K562 (cell line): ENCODE measurements around the gene SLC4A9. TPM values are rescaled to one million over a fixed set of nuclear protein-coding genes. Genes with fewer than 3 reads are reported as not detected.
A peak's percentile ranks its signal among the peaks of the same experiment; 100 is the strongest.

Experiments used
- ATF7 ChIP-seq: fragments of 450-650 bp; IDR thresholded peaks from 2 replicates; pipeline ENCODE4 v1.7.1; 2014; ENCODE audit warnings: mild to moderate bottlenecking, moderate library complexity
- CEBPB ChIP-seq: fragments of 450-650 bp; IDR thresholded peaks from 2 replicates; pipeline ENCODE4 v1.6.1; 2016; ENCODE audit warnings: missing genetic modification characterization, missing compliant biosample characterization
- CEBPG ChIP-seq, 3 experiments: fragments of 200-800 bp in 1 of 3; sonication (Bioruptor generic) in 1 of 3; sonication (generic) in 1 of 3; formaldehyde crosslinking in 1 of 3; IDR thresholded peaks in 2 of 3; conservative IDR thresholded peaks in 1 of 3; 2 replicates each; pipeline versions ENCODE4 v1.6.1 to v1.8.0; 2016 to 2022; ENCODE audit warnings: missing compliant biosample characterization in 2 of 3, missing genetic modification characterization in 2 of 3, mild to moderate bottlenecking in 1 of 3, missing genetic modification reagents in 1 of 3
- HNRNPL ChIP-seq: fragments of 200-400 bp; formaldehyde crosslinking; IDR thresholded peaks from 2 replicates; pipeline ENCODE4 v1.6.1; 2017; ENCODE audit warnings: low read depth, mild to moderate bottlenecking, low read length
- HOXB6 ChIP-seq: fragments of 250-450 bp; sonication (Bioruptor Pico); IDR thresholded peaks from 2 replicates; pipeline ENCODE4 v1.5.1; 2022; ENCODE audit warnings: mild to moderate bottlenecking, borderline replicate concordance
- POLR2A ChIP-seq: fragments of 450-650 bp; conservative IDR thresholded peaks from 2 replicates; pipeline ENCODE4 v1.6.1; 2016
- RAD21 ChIP-seq, 2 experiments: fragments of 250-450 bp in 1 of 2; fragments of 450-650 bp in 1 of 2; sonication (Bioruptor Pico) in 1 of 2; formaldehyde crosslinking in 1 of 2; IDR thresholded peaks in 1 of 2; conservative IDR thresholded peaks in 1 of 2; 2 replicates each; pipeline versions ENCODE4 v1.4.0 to v1.8.0; 2020 to 2022; ENCODE audit warnings: mild to moderate bottlenecking in 2 of 2, moderate library complexity in 1 of 2
- RBM14 ChIP-seq: fragments of 200-400 bp; formaldehyde crosslinking; IDR thresholded peaks from 2 replicates; pipeline ENCODE4 v1.6.1; 2018; ENCODE audit warnings: low read depth, mild to moderate bottlenecking, low read length, moderate library complexity, borderline replicate concordance; ENCODE audit not compliant: insufficient read depth
- RCOR1 ChIP-seq, 2 experiments: IDR thresholded peaks; 2 replicates each; pipeline ENCODE4 v1.6.1; 2012; ENCODE audit warnings: low read depth in 2 of 2, low read length in 2 of 2, borderline replicate concordance in 1 of 2, improper control_type of control experiment in 1 of 2
- SP1 ChIP-seq: sonication (generic); formaldehyde crosslinking; IDR thresholded peaks from 2 replicates; pipeline ENCODE4 v1.8.1; 2022; ENCODE audit warnings: mild to moderate bottlenecking, missing genetic modification reagents
- STAG1 ChIP-seq: sonication (generic); formaldehyde crosslinking; IDR thresholded peaks from 2 replicates; pipeline ENCODE4 v1.5.0; 2020; ENCODE audit warnings: missing genetic modification reagents, borderline replicate concordance
- ZFX ChIP-seq: sonication (generic); formaldehyde crosslinking; IDR thresholded peaks from 2 replicates; pipeline ENCODE4 v1.8.0; 2022; ENCODE audit warnings: mild to moderate bottlenecking, missing genetic modification reagents, moderate library complexity
- ZNF134 ChIP-seq: fragments of 250-450 bp; sonication (Bioruptor Pico); conservative IDR thresholded peaks from 2 replicates; pipeline ENCODE4 v1.4.0; 2020
- ZNF140 ChIP-seq: fragments of 250-450 bp; sonication (Bioruptor Pico); IDR thresholded peaks from 2 replicates; pipeline ENCODE4 v1.8.0; 2021; ENCODE audit warnings: moderate library complexity, mild to moderate bottlenecking, inconsistent platforms
- ZNF347 ChIP-seq: fragments of 450-650 bp; formaldehyde crosslinking; IDR thresholded peaks from 2 replicates; pipeline ENCODE4 v1.4.0; 2020; ENCODE audit warnings: low read depth, mild to moderate bottlenecking, moderate library complexity
- polyA plus RNA-seq, 8 experiments: library from polyadenylated mRNA; depleted of rRNA in 4 of 8; stranded (reverse) in 5 of 8; unstranded in 3 of 8; fragments of >200 nt; fragmentation: Nextera tagmentation in 2 of 8; fragmentation: Illumina TruSeq in 1 of 8; extraction: Ambion mirVana in 2 of 8; extraction: Trizol in 1 of 8; gene quantifications; 2 replicates each; pipeline versions ENCODE4 v1.2.1 to v1.2.3, GENCODE V29; 2011 to 2014; ENCODE audit warnings: inconsistent platforms in 1 of 8, missing spikeins in 1 of 8
- total RNA-seq, 7 experiments: library from RNA; depleted of rRNA in 6 of 7; stranded (reverse); fragments of >200 nt in 6 of 7; fragmentation: Illumina TruSeq in 2 of 7; extraction: Trizol in 2 of 7; gene quantifications; 2 replicates each; pipeline versions ENCODE4 v1.2.1 to v1.2.3, GENCODE V29; 2011 to 2021; ENCODE audit warnings: low replicate concordance in 1 of 7
- TF ChIP-seq, protein P1 (sequence below), 2 experiments: IDR thresholded peaks; 2 replicates each; pipeline ENCODE4 v1.6.1; 2011; ENCODE audit warnings: borderline replicate concordance in 1 of 2, control low read depth in 1 of 2, low read depth in 1 of 2, low read length in 1 of 2, mild to moderate bottlenecking in 1 of 2, mixed read lengths in 1 of 2, moderate library complexity in 1 of 2; ENCODE audit not compliant: insufficient read depth in 1 of 2, insufficient read length in 1 of 2, poor library complexity in 1 of 2, severe bottlenecking in 1 of 2; ENCODE audit errors: extremely low read depth in 1 of 2
- TF ChIP-seq, protein P2 (sequence below): fragments of 450-650 bp; formaldehyde crosslinking; IDR thresholded peaks from 2 replicates; pipeline ENCODE4 v1.4.0; 2020; ENCODE audit warnings: mild to moderate bottlenecking, mixed read lengths
- TF ChIP-seq, protein P3 (sequence below): fragments of 450-650 bp; IDR thresholded peaks from 2 replicates; pipeline ENCODE4 v1.6.1; 2016
- TF ChIP-seq, protein P4 (sequence below): fragments of 250-450 bp; sonication (Bioruptor Pico); IDR thresholded peaks from 2 replicates; pipeline ENCODE4 v1.9.0; 2021; ENCODE audit warnings: mild to moderate bottlenecking, inconsistent platforms

Gene SLC4A9
- total and polyA plus RNA-seq, 9 of the 15 experiments (the other 6 are each of a cell fraction or from before 2014, with no cell fraction given): 0.05 to 0.13 TPM; not detected in 7

DNA sequence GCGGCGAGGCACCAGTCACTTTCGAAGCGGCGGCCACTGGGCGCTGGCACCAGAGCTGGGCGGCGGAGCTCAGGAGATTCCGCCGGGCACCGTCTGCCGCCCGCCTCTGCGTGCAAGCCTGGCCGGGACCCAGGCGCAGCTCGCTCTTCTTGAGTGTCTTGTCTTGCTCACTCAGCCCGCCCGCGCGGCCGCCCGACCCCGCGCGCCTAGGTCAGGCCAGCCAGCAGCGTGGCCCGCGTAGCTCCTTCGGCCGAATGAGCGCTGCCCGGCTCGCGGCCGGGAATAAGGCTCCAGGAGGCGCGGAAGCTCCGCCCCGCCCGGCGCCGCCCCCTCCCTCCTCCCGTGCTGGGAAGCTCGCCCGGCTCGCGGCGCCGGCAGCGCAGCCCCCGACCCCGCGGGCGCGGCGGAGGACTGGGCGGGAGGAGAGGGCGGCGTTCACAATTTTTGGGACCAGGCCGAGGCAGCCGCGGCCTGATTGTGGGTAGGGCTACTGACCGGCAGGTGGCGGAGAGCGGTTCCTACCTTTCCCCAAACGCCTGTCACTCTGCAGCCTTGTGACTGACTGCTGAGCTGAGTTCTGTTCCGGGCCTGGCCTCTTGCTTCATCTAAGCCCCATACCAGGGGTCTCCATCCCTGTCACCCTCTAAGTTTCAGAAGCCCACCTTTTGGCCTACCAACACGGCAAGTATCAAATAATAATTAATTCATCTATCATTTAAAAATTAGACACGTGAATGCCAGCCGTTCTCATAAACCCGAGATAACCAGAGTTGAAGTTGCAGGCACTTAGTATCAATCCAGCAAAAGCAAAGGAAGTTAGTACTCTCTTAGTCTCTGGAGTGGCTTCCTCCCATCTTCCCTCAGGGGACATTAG is 13.4 kb upstream of the SLC4A9 start, which contains the start of gene HBEGF (continued):
- TF ChIP-seq ZNF347 (CRISPR knock-in tag): no peak
- TF ChIP-seq RBM14: no peak
- TF ChIP-seq CEBPB (tag): peak; percentile 48; the same call in 1 of the 2 replicates
- TF ChIP-seq RCOR1 (IDR thresholded peaks at IDR 0.05; ENCODE audit: borderline replicate concordance in 1 of 2, low read depth in 2 of 2, low read length in 2 of 2): peak in 1 of 2 experiments; percentile 70; a peak in 2 of 4 replicates
- peak; percentile 36 to 54; a peak in 3 of 4 replicates for TF ChIP-seq RAD21 (CRISPR knock-in tag; conservative IDR thresholded peaks at IDR 0.05 in 1 of 2, IDR thresholded peaks at IDR 0.05 in 1 of 2)
- TF ChIP-seq SP1 (CRISPR knock-in tag): peak; percentile 48; the same call in 1 of the 2 replicates
- TF ChIP-seq, protein P1, sequence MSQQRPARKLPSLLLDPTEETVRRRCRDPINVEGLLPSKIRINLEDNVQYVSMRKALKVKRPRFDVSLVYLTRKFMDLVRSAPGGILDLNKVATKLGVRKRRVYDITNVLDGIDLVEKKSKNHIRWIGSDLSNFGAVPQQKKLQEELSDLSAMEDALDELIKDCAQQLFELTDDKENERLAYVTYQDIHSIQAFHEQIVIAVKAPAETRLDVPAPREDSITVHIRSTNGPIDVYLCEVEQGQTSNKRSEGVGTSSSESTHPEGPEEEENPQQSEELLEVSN (IDR thresholded peaks at IDR 0.05; ENCODE audit: borderline replicate concordance in 1 of 2, extremely low read depth in 1 of 2, insufficient read depth in 1 of 2, insufficient read length in 1 of 2, low read depth in 1 of 2, low read length in 1 of 2, poor library complexity in 1 of 2, severe bottlenecking in 1 of 2): peak; percentile 28 to 76
- TF ChIP-seq, protein P2, sequence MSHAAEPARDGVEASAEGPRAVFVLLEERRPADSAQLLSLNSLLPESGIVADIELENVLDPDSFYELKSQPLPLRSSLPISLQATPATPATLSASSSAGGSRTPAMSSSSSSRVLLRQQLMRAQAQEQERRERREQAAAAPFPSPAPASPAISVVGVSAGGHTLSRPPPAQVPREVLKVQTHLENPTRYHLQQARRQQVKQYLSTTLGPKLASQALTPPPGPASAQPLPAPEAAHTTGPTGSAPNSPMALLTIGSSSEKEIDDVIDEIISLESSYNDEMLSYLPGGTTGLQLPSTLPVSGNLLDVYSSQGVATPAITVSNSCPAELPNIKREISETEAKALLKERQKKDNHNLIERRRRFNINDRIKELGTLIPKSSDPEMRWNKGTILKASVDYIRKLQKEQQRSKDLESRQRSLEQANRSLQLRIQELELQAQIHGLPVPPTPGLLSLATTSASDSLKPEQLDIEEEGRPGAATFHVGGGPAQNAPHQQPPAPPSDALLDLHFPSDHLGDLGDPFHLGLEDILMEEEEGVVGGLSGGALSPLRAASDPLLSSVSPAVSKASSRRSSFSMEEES (CRISPR knock-in tag): 0 out of 2 replicates have a peak, but pooled peaks have one; percentile 3
- TF ChIP-seq ATF7: peak; percentile 62; the same call in 1 of the 2 replicates
- peak; percentile 87; the same call in 1 of the 2 replicates for TF ChIP-seq HNRNPL
- no peak for TF ChIP-seq CEBPG (CRISPR knock-in tag; IDR thresholded peaks at IDR 0.05)
- TF ChIP-seq CEBPG (tag; conservative IDR thresholded peaks at IDR 0.05 in 1 of 2, IDR thresholded peaks at IDR 0.05 in 1 of 2): peak in 1 of 2 experiments; percentile 47; a peak in 2 of 4 replicates
- TF ChIP-seq HOXB6 (CRISPR knock-in tag): no peak
- TF ChIP-seq, protein P3, sequence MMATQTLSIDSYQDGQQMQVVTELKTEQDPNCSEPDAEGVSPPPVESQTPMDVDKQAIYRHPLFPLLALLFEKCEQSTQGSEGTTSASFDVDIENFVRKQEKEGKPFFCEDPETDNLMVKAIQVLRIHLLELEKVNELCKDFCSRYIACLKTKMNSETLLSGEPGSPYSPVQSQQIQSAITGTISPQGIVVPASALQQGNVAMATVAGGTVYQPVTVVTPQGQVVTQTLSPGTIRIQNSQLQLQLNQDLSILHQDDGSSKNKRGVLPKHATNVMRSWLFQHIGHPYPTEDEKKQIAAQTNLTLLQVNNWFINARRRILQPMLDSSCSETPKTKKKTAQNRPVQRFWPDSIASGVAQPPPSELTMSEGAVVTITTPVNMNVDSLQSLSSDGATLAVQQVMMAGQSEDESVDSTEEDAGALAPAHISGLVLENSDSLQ: peak; percentile 97
- TF ChIP-seq, protein P4, sequence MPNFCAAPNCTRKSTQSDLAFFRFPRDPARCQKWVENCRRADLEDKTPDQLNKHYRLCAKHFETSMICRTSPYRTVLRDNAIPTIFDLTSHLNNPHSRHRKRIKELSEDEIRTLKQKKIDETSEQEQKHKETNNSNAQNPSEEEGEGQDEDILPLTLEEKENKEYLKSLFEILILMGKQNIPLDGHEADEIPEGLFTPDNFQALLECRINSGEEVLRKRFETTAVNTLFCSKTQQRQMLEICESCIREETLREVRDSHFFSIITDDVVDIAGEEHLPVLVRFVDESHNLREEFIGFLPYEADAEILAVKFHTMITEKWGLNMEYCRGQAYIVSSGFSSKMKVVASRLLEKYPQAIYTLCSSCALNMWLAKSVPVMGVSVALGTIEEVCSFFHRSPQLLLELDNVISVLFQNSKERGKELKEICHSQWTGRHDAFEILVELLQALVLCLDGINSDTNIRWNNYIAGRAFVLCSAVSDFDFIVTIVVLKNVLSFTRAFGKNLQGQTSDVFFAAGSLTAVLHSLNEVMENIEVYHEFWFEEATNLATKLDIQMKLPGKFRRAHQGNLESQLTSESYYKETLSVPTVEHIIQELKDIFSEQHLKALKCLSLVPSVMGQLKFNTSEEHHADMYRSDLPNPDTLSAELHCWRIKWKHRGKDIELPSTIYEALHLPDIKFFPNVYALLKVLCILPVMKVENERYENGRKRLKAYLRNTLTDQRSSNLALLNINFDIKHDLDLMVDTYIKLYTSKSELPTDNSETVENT (CRISPR knock-in tag): 0 out of 2 replicates have a peak, but pooled peaks have one; percentile 34
- peak; percentile 34; the same call in 1 of the 2 replicates for TF ChIP-seq STAG1 (CRISPR knock-in tag)
- TF ChIP-seq ZFX (CRISPR knock-in tag): peak; percentile 59; the same call in 1 of the 2 replicates
- no peak for TF ChIP-seq ZNF134 (CRISPR knock-in tag)
- peak; percentile 49; the same call in 1 of the 2 replicates for TF ChIP-seq POLR2A
- TF ChIP-seq ZNF140 (CRISPR knock-in tag): no peak
